Upper lobe of left lung (tissue), 4 donors: ENCODE data around the gene HIBADH.

ENCODE experiments used
- EP300 ChIP-seq, 4 donors: sonication (generic); formaldehyde crosslinking; IDR thresholded peaks; one replicate each; pipeline ENCODE4 v1.5.1; 2017; ENCODE audit warnings: antibody characterized with exemption in 4 of 4, control low read depth in 2 of 4
- POLR2A ChIP-seq, 4 donors: fragments of 450-650 bp; IDR thresholded peaks; one replicate each; pipeline ENCODE4 v1.5.1; 2016 to 2017; ENCODE audit warnings: antibody characterized with exemption in 4 of 4, mild to moderate bottlenecking in 2 of 4
- POLR2AphosphoS5 ChIP-seq, 2 donors: sonication (generic); formaldehyde crosslinking; IDR thresholded peaks; one replicate each; pipeline ENCODE4 v1.5.1; 2017; ENCODE audit warnings: antibody characterized with exemption in 2 of 2
- TF ChIP-seq, protein P1 (sequence below), 6 experiments: fragments of 450-650 bp in 4 of 6; fragments of 200-600 bp in 2 of 6; sonication (generic) in 2 of 6; IDR thresholded peaks; one replicate each; pipeline ENCODE4 v1.5.1; 2016 to 2019; ENCODE audit warnings: antibody characterized with exemption in 6 of 6

- no peak for TF ChIP-seq POLR2A (IDR thresholded peaks at IDR 0.05)
- TF ChIP-seq, protein P1, sequence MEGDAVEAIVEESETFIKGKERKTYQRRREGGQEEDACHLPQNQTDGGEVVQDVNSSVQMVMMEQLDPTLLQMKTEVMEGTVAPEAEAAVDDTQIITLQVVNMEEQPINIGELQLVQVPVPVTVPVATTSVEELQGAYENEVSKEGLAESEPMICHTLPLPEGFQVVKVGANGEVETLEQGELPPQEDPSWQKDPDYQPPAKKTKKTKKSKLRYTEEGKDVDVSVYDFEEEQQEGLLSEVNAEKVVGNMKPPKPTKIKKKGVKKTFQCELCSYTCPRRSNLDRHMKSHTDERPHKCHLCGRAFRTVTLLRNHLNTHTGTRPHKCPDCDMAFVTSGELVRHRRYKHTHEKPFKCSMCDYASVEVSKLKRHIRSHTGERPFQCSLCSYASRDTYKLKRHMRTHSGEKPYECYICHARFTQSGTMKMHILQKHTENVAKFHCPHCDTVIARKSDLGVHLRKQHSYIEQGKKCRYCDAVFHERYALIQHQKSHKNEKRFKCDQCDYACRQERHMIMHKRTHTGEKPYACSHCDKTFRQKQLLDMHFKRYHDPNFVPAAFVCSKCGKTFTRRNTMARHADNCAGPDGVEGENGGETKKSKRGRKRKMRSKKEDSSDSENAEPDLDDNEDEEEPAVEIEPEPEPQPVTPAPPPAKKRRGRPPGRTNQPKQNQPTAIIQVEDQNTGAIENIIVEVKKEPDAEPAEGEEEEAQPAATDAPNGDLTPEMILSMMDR (IDR thresholded peaks at IDR 0.05): no peak
- TF ChIP-seq EP300 (IDR thresholded peaks at IDR 0.05): no peak
- no peak for TF ChIP-seq POLR2AphosphoS5 (IDR thresholded peaks at IDR 0.05)
These were observed 41.9 kb upstream of the HIBADH start for GRCh38 chr7:27704422-27705199.
